HCT116 (cell line): Measurements from ENCODE around the gene GSN. TPM values are rescaled to one million over a fixed set of nuclear protein-coding genes. Genes with fewer than 3 reads are reported as not detected.

Experiments
- ATAC-seq: fragments of 200-7000 bp; cut with Tn5 transposase; 2 replicates; pipeline ENCODE4 v1.9.1; 2020; ENCODE audit warnings: mild to moderate bottlenecking, moderate library complexity
- BruUV-seq: library from RNA; stranded (reverse); fragments of 400-500 nt; replicated peaks from 2 replicates; lab custom pipeline; 2021; lab: Mats Ljungman, UMichigan
- CTCF ChIA-PET: fragments of 300-600 bp; sonication (Branson Sonifier 250); formaldehyde crosslinking; loops from one replicate; lab custom pipeline; 2021; ENCODE audit warnings: antibody characterized with exemption; lab: Charles Lee
- POLR2A ChIA-PET: fragments of 300-600, 350-600 bp; sonication (Branson Sonifier 250); formaldehyde crosslinking; loops from one replicate; lab custom pipeline; 2021; ENCODE audit warnings: antibody characterized with exemption; lab: Charles Lee
- RAD21 ChIA-PET, 2 experiments: fragments of 300-600 bp; sonication (Branson Sonifier 250); formaldehyde crosslinking; loops; one replicate each; lab custom pipeline; 2023; ENCODE audit warnings: low total read pairs in 2 of 2; ENCODE audit not compliant: uncharacterized antibody in 2 of 2, unreplicated experiment in 2 of 2, low non-redundant PET in 1 of 2; lab: Charles Lee
- DNase-seq: peaks from one replicate; pipeline ENCODE4 v3.0.0-alpha.2; 2010; ENCODE audit warnings: low read depth, low spot score
- H2AFZ ChIP-seq: fragments of 200-600 bp; shearing (Covaris generic), sonication (generic); 2 replicates; pipeline ENCODE4 v1.6.1; 2017; ENCODE audit warnings: low read depth, mixed run types, mixed read lengths, antibody characterized with exemption, low read length; ENCODE audit not compliant: poor library complexity, severe bottlenecking
- H3K27ac ChIP-seq: 2 replicates; pipeline ENCODE4 v1.5.1; 2012; ENCODE audit warnings: low read depth, low read length
- H3K27me3 ChIP-seq: fragments of 200-600 bp; sonication (generic); 2 replicates; pipeline ENCODE4 v1.6.1; 2016; ENCODE audit warnings: mixed run types, low read length, mixed read lengths; ENCODE audit not compliant: insufficient read depth
- H3K36me3 ChIP-seq, 2 experiments: fragments of 200-500 bp in 1 of 2; fragments of 200-600 bp in 1 of 2; sonication (Bioruptor generic) in 1 of 2; sonication (generic) in 1 of 2; 2 replicates each; pipeline versions ENCODE4 v1.5.1 to v1.6.1; 2014 to 2016; ENCODE audit warnings: low read length in 2 of 2, inconsistent platforms in 1 of 2, mixed read lengths in 1 of 2, mixed run types in 1 of 2; ENCODE audit not compliant: insufficient read depth in 2 of 2, control insufficient read depth in 1 of 2
- H3K4me1 ChIP-seq, 2 experiments: fragments of 200-600 bp in 1 of 2; sonication (generic) in 1 of 2; 2 replicates each; pipeline versions ENCODE4 v1.5.1 to v1.6.1; 2012 to 2017; ENCODE audit warnings: low read length in 2 of 2, inconsistent platforms in 1 of 2, mild to moderate bottlenecking in 1 of 2, mixed read lengths in 1 of 2, mixed run types in 1 of 2, moderate library complexity in 1 of 2; ENCODE audit not compliant: insufficient read depth in 2 of 2, control insufficient read depth in 1 of 2
- H3K4me2 ChIP-seq: fragments of 200-600 bp; sonication (generic); 2 replicates; pipeline ENCODE4 v1.6.1; 2017; ENCODE audit warnings: mixed run types, low read length, mixed read lengths
- H3K4me3 ChIP-seq, 2 experiments: fragments of 200-600 bp in 1 of 2; sonication (generic) in 1 of 2; replicated peaks in 1 of 2; 2 replicates each; pipeline ENCODE4 v1.5.1; 2011 to 2016; ENCODE audit warnings: low read length in 2 of 2, control low read depth in 1 of 2, low read depth in 1 of 2, mild to moderate bottlenecking in 1 of 2, mixed read lengths in 1 of 2, mixed run types in 1 of 2
- H3K79me2 ChIP-seq: fragments of 200-600 bp; sonication (generic); 2 replicates; pipeline ENCODE4 v1.6.1; 2017; ENCODE audit warnings: mild to moderate bottlenecking, mixed run types, low read length, moderate library complexity, mixed read lengths; ENCODE audit not compliant: insufficient read depth
- H3K9ac ChIP-seq: fragments of 200-600 bp; sonication (generic); 2 replicates; pipeline ENCODE4 v1.6.1; 2016; ENCODE audit warnings: low read length, mixed read lengths
- H3K9me2 ChIP-seq: fragments of 200-600 bp; sonication (generic), shearing (Covaris generic); 2 replicates; pipeline ENCODE4 v1.6.1; 2017; ENCODE audit warnings: mixed run types, mild to moderate bottlenecking, moderate library complexity; ENCODE audit not compliant: insufficient read depth
- H3K9me3 ChIP-seq, 2 experiments: fragments of 200-500 bp in 1 of 2; fragments of 200-600 bp in 1 of 2; sonication (Bioruptor generic) in 1 of 2; sonication (generic) in 1 of 2; 2 replicates each; pipeline ENCODE4 v1.6.1; 2014 to 2017; ENCODE audit warnings: low read length in 2 of 2, mixed read lengths in 2 of 2, inconsistent platforms in 1 of 2, low read depth in 1 of 2, mild to moderate bottlenecking in 1 of 2, mixed run types in 1 of 2, moderate library complexity in 1 of 2; ENCODE audit not compliant: control insufficient read depth in 1 of 2, insufficient read depth in 1 of 2
- H4K20me1 ChIP-seq: fragments of 200-600 bp; sonication (generic), shearing (Covaris generic); 2 replicates; pipeline ENCODE4 v1.6.1; 2017; ENCODE audit warnings: mixed run types, mild to moderate bottlenecking, moderate library complexity; ENCODE audit not compliant: insufficient read depth
- CEBPB ChIP-seq: IDR thresholded peaks from 2 replicates; pipeline ENCODE4 v1.6.1; 2012; ENCODE audit warnings: low read depth
- EGR1 ChIP-seq: IDR thresholded peaks from 2 replicates; pipeline ENCODE4 v1.6.1; 2012; ENCODE audit warnings: low read depth
- ELF1 ChIP-seq: IDR thresholded peaks from 2 replicates; pipeline ENCODE4 v1.6.1; 2012; ENCODE audit warnings: low read depth, borderline replicate concordance
- EZH2phosphoT487 ChIP-seq: fragments of 200-600 bp; IDR thresholded peaks from 2 replicates; pipeline ENCODE4 v1.6.1; 2018; ENCODE audit warnings: antibody characterized with exemption, borderline replicate concordance
- FOSL1 ChIP-seq: IDR thresholded peaks from 2 replicates; pipeline ENCODE4 v1.6.1; 2012; ENCODE audit warnings: low read depth
- POLR2A ChIP-seq: IDR thresholded peaks from 2 replicates; pipeline ENCODE4 v1.7.0; 2011; ENCODE audit warnings: borderline replicate concordance; ENCODE audit not compliant: insufficient read depth, insufficient read length; ENCODE audit errors: extremely low read depth
- POLR2AphosphoS5 ChIP-seq: IDR thresholded peaks from 2 replicates; pipeline ENCODE4 v1.6.1; 2011; ENCODE audit warnings: mild to moderate bottlenecking, low read depth, low read length, moderate library complexity
- RAD21 ChIP-seq: IDR thresholded peaks from 2 replicates; pipeline ENCODE4 v1.6.1; 2012; ENCODE audit warnings: low read depth, mild to moderate bottlenecking
- SIN3A ChIP-seq: IDR thresholded peaks from 2 replicates; pipeline ENCODE4 v1.6.1; 2012; ENCODE audit warnings: low read depth
- SP1 ChIP-seq: IDR thresholded peaks from 2 replicates; pipeline ENCODE4 v1.6.1; 2012; ENCODE audit warnings: low read depth
- SRF ChIP-seq: IDR thresholded peaks from 2 replicates; pipeline ENCODE4 v1.6.1; 2012; ENCODE audit warnings: low read depth
- TCF7L2 ChIP-seq: IDR thresholded peaks from 2 replicates; pipeline ENCODE4 v1.7.0; 2011; ENCODE audit warnings: borderline replicate concordance, inconsistent platforms; ENCODE audit not compliant: insufficient read depth, insufficient read length; ENCODE audit errors: extremely low read depth
- YY1 ChIP-seq: IDR thresholded peaks from 2 replicates; pipeline ENCODE4 v1.6.1; 2011; ENCODE audit warnings: low read length, low read depth, moderate library complexity, mild to moderate bottlenecking; ENCODE audit not compliant: insufficient replicate concordance; ENCODE audit errors: extremely low read depth
- ZFX ChIP-seq: fragments of 450-650 bp; IDR thresholded peaks from 2 replicates; pipeline ENCODE4 v1.6.1; 2017
- ZNF274 ChIP-seq: fragments of 200-500 bp; sonication (Bioruptor generic); IDR thresholded peaks from 2 replicates; pipeline ENCODE4 v1.6.1; 2014; ENCODE audit warnings: mild to moderate bottlenecking, low read depth, low read length, inconsistent platforms
- intact Hi-C: fragments of 100-400 bp; cut with micrococcal nuclease; formaldehyde crosslinking; loops from 2 replicates; pipeline ENCODE4 v1.10.0; 2022
- total RNA-seq: library from RNA; stranded (reverse); gene quantifications from one replicate; pipeline ENCODE4 v1.2.1, GENCODE V29; 2021; ENCODE audit not compliant: unreplicated experiment
- TF ChIP-seq, protein P1 (sequence below), 3 experiments: fragments of 200-600 bp in 1 of 3; sonication (generic) in 1 of 3; IDR thresholded peaks in 2 of 3; conservative IDR thresholded peaks in 1 of 3; 2 replicates each; pipeline ENCODE4 v1.5.1; 2012 to 2017; ENCODE audit warnings: low read depth in 2 of 3, low read length in 2 of 3, antibody characterized with exemption in 1 of 3, borderline replicate concordance in 1 of 3, control low read depth in 1 of 3, mild to moderate bottlenecking in 1 of 3, mixed read lengths in 1 of 3, mixed run types in 1 of 3, moderate library complexity in 1 of 3; ENCODE audit not compliant: insufficient read depth in 1 of 3
- TF ChIP-seq, protein P2 (sequence below): IDR thresholded peaks from 2 replicates; pipeline ENCODE4 v1.6.1; 2011; ENCODE audit warnings: mild to moderate bottlenecking, low read length, moderate library complexity; ENCODE audit not compliant: insufficient replicate concordance; ENCODE audit errors: extremely low read depth

The GSN gene
- total RNA-seq, 1 experiment from 2014 or later: 71.3 TPM

DNA sequence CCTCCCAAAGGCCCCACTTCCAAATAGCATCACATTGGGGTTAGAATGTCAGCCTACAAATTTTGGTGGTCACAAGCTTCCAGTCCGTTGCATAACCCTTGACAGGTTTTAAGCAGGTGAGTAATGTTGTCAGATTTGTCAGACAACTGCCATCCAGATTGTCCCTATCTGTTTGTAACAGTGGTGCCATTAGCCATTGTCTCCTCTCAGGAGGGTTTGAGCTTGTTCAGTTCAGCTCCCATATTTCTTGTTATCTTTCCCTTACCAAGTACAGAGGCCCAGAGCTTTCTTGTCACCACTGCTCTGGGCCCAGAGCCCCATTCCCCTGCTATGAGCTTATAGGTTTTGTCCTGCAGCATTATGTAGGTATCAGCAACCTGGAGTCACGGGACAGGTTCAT is 14.8 kb upstream of the GSN start:
- no peak overlapping the region for H3K4me3 ChIP-seq
- no peak overlapping the region for H3K27ac ChIP-seq
- no peaks in the 10 kb centered on the region for H3K27me3 ChIP-seq
- DNase-seq (no peak), ATAC-seq (no peak)
- no peaks in the 10 kb centered on the region for H3K36me3 ChIP-seq
- H4K20me1 ChIP-seq: no peaks in the 10 kb centered on the region
- no peaks in the 10 kb centered on the region for H3K9me2 ChIP-seq
- H3K9ac ChIP-seq: no peak overlapping the region
- H3K4me1 ChIP-seq: no peaks in the 10 kb centered on the region
- BruUV-seq: no TSS peak
- H3K79me2 ChIP-seq: no peaks in the 10 kb centered on the region
- TF ChIP-seq ZFX (no peak), RAD21 (no peak), SIN3A (no peak), SP1 (no peak), ELF1 (no peak), YY1 (no peak), EGR1 (no peak), ZNF274 (no peak), CEBPB (no peak), TCF7L2 (no peak), FOSL1 (no peak), POLR2AphosphoS5 (no peak), SRF (no peak), EZH2phosphoT487 (no peak), POLR2A (no peak)
- TF ChIP-seq, protein P1, sequence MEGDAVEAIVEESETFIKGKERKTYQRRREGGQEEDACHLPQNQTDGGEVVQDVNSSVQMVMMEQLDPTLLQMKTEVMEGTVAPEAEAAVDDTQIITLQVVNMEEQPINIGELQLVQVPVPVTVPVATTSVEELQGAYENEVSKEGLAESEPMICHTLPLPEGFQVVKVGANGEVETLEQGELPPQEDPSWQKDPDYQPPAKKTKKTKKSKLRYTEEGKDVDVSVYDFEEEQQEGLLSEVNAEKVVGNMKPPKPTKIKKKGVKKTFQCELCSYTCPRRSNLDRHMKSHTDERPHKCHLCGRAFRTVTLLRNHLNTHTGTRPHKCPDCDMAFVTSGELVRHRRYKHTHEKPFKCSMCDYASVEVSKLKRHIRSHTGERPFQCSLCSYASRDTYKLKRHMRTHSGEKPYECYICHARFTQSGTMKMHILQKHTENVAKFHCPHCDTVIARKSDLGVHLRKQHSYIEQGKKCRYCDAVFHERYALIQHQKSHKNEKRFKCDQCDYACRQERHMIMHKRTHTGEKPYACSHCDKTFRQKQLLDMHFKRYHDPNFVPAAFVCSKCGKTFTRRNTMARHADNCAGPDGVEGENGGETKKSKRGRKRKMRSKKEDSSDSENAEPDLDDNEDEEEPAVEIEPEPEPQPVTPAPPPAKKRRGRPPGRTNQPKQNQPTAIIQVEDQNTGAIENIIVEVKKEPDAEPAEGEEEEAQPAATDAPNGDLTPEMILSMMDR (IDR thresholded peaks at IDR 0.05 in 2 of 3, conservative IDR thresholded peaks at IDR 0.05 in 1 of 3; ENCODE audit: borderline replicate concordance in 1 of 3, insufficient read depth in 1 of 3, low read depth in 2 of 3, low read length in 2 of 3): no peak
- TF ChIP-seq, protein P2, sequence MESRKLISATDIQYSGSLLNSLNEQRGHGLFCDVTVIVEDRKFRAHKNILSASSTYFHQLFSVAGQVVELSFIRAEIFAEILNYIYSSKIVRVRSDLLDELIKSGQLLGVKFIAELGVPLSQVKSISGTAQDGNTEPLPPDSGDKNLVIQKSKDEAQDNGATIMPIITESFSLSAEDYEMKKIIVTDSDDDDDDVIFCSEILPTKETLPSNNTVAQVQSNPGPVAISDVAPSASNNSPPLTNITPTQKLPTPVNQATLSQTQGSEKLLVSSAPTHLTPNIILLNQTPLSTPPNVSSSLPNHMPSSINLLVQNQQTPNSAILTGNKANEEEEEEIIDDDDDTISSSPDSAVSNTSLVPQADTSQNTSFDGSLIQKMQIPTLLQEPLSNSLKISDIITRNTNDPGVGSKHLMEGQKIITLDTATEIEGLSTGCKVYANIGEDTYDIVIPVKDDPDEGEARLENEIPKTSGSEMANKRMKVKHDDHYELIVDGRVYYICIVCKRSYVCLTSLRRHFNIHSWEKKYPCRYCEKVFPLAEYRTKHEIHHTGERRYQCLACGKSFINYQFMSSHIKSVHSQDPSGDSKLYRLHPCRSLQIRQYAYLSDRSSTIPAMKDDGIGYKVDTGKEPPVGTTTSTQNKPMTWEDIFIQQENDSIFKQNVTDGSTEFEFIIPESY: no peak
- no peak overlapping the region for H3K4me2 ChIP-seq
- CTCF ChIA-PET: no interaction called here
- H3K9me3 ChIP-seq: no peaks in the 10 kb centered on the region
- POLR2A ChIA-PET: no interaction called here
- RAD21 ChIA-PET: no interaction called here
- H2AFZ ChIP-seq: no peak overlapping the region
- intact Hi-C loops: no loop called here
